Measurements from ENCODE around the gene SMG7.

DNA sequence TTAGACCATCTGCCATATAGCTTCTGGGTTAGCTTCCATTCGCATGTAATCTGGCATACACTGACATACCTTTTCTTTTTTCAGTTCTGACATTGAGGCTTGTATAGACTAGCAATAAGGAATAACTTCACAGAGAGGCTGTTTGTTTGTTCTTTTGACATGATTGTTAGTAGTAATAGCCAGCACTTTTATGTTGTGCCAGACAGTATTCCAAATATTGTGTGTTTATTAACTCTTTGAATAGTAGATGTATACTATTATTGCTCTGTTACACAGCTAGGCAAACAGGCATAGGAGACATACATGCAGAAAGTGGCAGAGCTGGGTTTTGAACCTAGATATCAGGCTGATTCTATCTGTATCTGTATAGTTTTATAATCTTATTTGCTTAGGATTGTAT, 12.6 kb downstream of the SMG7 start:
- TF ChIP-seq, protein P1, sequence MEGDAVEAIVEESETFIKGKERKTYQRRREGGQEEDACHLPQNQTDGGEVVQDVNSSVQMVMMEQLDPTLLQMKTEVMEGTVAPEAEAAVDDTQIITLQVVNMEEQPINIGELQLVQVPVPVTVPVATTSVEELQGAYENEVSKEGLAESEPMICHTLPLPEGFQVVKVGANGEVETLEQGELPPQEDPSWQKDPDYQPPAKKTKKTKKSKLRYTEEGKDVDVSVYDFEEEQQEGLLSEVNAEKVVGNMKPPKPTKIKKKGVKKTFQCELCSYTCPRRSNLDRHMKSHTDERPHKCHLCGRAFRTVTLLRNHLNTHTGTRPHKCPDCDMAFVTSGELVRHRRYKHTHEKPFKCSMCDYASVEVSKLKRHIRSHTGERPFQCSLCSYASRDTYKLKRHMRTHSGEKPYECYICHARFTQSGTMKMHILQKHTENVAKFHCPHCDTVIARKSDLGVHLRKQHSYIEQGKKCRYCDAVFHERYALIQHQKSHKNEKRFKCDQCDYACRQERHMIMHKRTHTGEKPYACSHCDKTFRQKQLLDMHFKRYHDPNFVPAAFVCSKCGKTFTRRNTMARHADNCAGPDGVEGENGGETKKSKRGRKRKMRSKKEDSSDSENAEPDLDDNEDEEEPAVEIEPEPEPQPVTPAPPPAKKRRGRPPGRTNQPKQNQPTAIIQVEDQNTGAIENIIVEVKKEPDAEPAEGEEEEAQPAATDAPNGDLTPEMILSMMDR (IDR thresholded peaks at IDR 0.05), result no peak
- TF ChIP-seq POLR2A (IDR thresholded peaks at IDR 0.05) (no peak), EP300 (IDR thresholded peaks at IDR 0.05) (no peak), POLR2AphosphoS5 (IDR thresholded peaks at IDR 0.05) (no peak)
